Hematopoietic multipotent progenitor cell treated with erythropoietin and hydrocortisone succinate and interleukin-3 and kit ligand, for 17 days (in vitro differentiated cells): ENCODE measurements around the gene TRAK2.
"Not testable (repeated sequence)": the region's sequence is repeated elsewhere in the genome, so short reads cannot be mapped to it uniquely, and the experiment has no call there.

Experiments used
- DNase-seq: peaks from one replicate; pipeline ENCODE4 v3.0.0-alpha.2; 2015; ENCODE audit warnings: low spot score

TRAK2 gene

DNA sequence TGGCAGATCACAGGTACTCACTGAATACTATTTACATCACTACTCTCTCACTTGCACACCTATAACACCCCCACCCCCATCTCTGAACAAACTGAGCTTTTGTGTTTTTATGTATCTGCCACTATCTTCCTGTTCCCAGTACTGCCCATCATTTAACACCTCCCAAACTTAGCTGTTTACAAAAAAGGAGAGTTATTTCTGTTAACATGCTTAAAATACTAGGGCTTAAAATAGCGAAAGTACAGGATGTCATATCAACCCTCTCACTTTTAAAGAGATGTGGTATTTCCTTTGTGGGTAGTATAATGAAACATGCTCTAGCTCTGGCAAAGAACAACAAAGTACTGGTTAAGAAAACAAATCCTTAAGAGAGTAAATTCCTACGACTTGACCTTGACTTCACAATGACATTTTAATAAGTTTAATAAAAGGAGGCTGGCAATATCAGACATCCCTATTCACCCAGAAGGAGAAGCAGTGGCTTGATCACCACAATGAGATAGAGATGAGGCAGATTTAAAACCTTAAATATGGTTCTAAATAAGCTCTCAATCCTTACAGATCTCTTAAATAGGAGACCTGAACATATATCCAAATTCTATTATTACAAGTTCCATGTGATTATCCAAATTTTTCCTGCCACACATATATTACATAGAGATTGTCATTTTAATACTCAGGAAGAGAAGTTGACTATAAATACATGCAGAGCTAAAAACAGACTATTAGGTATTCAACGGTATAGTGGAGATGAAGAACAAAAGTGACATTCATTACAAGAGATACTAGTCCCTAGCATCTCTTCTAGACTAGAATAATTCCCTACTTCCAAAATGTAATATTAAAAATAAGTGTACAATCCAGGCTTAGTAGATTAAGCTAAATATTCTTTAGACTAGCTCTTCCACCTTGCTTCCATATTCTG is 36.9 kb downstream of the TRAK2 start:
- DNase-seq, result no peak

GRCh38 chr2:201413552-201413951 is 37.7 kb downstream of the TRAK2 start:
- no peak for DNase-seq

- DNase-seq, result no peak
These were observed 38.1 kb downstream of the TRAK2 start for GRCh38 chr2:201413143-201413542.

DNA sequence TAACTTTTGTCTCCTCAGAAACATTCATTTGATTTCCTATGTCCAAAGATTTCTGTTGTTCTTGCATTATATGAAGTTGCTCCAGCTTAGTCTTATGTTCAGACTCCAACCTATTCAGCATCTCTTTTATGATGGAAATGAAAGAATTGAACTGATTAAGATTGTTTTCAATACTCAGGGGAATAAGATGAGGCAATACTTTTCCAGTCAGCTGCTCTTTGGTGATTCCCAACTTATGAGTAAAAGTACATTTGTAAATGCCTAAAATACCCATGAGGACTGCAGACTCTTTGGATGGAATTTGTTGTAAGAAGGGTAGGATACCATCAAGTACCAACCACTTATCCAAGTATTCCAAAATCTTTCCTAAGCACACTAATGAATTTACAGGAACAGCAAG is 39.8 kb downstream of the TRAK2 start:
- no peak for DNase-seq

DNA sequence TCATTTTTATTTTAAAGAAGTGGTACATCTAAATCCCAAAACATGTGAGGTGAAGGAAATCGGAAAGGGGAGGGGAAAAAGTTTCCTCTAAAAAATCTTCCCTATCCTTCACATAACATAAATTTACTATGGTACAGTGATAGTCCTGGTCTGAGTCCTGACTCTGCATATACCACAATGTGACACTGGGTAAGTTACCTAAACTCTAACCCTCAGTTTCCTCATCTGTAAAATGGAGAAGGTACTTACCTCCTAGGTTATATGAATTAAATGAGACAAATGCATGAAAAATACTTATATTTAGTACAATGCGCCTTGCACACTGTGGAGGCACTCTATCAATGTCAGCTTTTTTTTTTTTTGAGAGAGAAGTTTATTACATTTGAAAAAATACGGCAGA is 42.3 kb downstream of the TRAK2 start:
- no peak for DNase-seq

DNA sequence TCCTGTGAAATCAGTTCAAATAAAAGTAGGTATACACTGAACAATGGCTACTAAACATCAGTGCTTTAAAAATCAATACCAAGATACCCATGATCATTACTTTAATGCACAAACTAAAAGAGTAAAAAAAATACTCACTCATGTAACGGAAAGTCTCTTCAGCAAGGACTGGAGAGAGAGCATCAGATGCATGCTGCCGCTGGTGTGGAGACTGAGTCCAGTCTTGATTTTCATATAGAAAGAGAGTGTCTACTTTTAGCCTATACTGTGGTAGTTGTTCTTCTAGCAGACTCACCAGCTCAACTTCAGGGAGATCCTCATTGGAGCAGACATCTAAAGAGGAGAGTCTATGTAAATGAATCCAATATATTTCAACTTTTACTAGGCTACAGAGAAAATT is 44.0 kb downstream of the TRAK2 start:
- DNase-seq, result no peak

- peak; percentile 67 for DNase-seq
These were observed 45.1 kb downstream of the TRAK2 start for GRCh38 chr2:201406077-201406662.

- peak; percentile 47 for DNase-seq
These were observed 46.5 kb downstream of the TRAK2 start for GRCh38 chr2:201404699-201405280.

DNA sequence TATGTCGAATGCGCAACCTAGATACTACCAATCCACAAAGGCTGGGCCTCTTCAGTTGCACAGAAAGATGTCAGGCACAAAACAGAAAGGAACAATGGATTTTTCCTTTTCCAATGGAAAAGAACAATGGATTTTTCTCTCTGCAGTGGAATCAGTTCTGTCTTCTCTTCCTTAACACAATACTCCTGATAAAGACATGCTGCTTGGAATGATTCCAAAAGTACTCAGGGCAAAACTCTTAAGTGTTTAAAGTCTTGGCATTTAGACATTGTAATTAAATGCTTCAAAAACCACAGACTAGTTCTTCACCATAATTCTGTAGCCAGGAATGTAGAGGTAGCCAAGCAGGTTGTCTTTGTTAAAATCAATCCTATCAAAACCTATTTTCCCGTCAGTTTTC is 47.4 kb downstream of the TRAK2 start:
- DNase-seq, result no peak

- DNase-seq, result no peak
These were observed 48.4 kb downstream of the TRAK2 start for GRCh38 chr2:201402651-201403562.

DNA sequence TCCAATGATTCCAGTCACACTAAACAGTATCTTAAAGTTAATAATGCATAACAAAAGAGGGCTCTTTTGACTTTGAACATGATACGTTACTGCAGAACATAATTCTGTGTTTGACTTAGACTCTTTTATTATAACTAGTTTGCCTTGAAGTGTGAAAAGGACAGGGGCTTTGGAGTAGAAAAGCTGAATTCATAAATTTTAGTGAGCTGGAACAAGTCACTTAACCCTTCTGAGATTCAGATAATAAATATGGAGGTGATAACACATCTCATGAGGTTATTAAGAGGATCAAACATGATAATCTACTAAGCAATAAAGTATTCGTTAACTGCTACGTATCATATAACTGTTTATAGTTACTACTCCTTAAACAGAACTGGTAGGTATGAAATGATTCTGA is 49.4 kb downstream of the TRAK2 start:
- DNase-seq, result no peak

DNA sequence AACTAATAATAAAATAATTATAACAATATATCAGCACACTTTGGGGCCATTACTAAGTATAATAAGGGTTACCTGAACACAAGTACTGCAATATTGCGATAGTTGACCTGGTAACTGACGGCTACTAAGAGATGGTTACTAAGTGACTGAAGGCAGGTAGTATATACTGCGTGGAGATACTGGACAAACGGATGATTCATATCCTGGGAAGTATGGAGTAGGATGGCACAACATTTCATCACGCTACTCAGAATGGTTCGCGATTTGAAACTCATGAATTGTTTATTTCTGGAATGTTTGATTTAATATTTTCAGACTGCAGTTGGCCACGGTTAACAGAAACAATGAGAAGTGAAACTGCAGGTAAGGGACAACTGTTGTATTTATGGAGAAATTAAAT is 54.7 kb downstream of the TRAK2 start:
- no peak for DNase-seq

- peak; percentile 85 for DNase-seq
These were observed 68.1 kb downstream of the TRAK2 start for GRCh38 chr2:201383136-201383535.

- no peak for DNase-seq
These were observed 72.5 kb downstream of the TRAK2 start for GRCh38 chr2:201378496-201379397.

DNA sequence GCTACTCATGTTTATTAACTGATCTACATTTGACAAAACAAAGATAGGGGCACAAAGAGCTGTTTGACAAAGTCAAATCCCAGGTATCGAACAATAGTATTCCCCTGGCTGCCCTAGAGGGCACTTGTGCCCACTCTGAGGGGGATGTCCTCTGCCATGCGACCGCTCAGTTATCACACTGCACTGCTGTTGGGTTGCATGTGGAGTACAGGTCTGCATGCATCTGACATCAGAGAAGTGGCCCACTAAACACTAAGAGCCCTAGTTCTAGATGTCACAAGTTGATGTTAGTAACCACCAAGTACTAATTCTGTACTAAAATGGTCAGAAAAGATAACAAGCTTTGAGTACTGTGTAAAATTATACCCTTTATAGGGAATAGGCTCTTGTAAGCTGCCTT is 74.0 kb downstream of the TRAK2 start:
- DNase-seq, result no peak

GRCh38 chr2:201369775-201370174 is 81.5 kb downstream of the TRAK2 start:
- DNase-seq, result no peak

GRCh38 chr2:201369318-201369717 is 81.9 kb downstream of the TRAK2 start:
- not testable (repeated sequence) for DNase-seq

DNA sequence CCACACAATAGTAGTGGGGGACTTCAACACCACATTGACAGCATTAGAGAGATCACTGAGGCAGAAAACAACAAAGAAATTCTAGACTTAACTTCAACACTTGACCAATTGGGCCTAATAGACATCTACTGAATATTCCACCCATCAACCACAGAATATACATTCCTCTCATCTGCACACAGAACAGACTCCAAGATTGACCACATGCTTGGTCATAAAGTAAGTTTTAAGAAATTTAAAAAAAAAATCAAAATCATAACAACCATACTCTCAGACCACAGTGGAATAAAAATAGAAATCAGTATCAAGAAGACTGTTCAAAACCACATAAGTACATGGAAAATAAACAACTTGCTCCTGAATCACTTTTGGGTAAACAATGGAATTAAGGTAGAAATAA is 85.1 kb downstream of the TRAK2 start:
- DNase-seq, result no peak

- peak; percentile 59 for DNase-seq
These were observed 87.2 kb downstream of the TRAK2 start for GRCh38 chr2:201363857-201364560.

DNA sequence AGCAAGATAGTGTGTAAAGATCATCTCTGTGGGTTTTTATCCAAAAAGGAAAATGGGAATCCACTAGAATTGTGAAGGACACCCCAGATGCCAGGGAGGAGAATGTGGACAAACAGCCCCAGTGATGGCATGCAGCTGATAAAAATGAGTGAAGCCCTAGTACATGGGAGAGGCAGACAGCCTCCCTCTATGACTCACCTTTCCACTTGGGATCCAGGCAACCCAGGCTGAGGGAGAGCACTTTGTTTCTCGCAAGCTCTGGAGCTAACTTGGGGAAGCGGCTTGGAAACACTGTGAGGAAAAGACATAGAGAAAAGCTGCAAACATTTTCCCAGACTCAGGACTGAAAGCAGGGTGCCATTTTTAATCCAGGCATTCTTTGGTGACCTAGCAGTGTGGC is 88.9 kb downstream of the TRAK2 start:
- DNase-seq, result no peak
